GM23338 (cell line): ENCODE measurements around the gene RASSF1.

ENCODE experiments used
- CREB1 ChIP-seq: fragments of 250-450 bp; sonication (Bioruptor Pico); IDR thresholded peaks from 2 replicates; pipeline ENCODE4 v1.5.0; 2020; ENCODE audit warnings: low read depth, mild to moderate bottlenecking, moderate library complexity
- CTCF ChIP-seq, 2 experiments: fragments of 200-600 bp in 1 of 2; sonication (generic) in 1 of 2; conservative IDR thresholded peaks; 2 replicates each; pipeline versions ENCODE4 v1.5.1 to v1.6.1; 2016 to 2017; ENCODE audit warnings: antibody characterized with exemption in 2 of 2, low read depth in 2 of 2, mild to moderate bottlenecking in 2 of 2, moderate library complexity in 1 of 2
- ETS1 ChIP-seq: IDR thresholded peaks from 2 replicates; pipeline ENCODE4 v1.6.1; 2016; ENCODE audit warnings: antibody characterized with exemption
- EZH2 ChIP-seq: fragments of 200-600 bp; sonication (generic); IDR thresholded peaks from one replicate; pipeline ENCODE4 v1.8.0; 2017; ENCODE audit warnings: antibody characterized with exemption, mild to moderate bottlenecking, low read depth; ENCODE audit not compliant: unreplicated experiment
- EZH2phosphoT487 ChIP-seq: fragments of 200-600 bp; sonication (generic); IDR thresholded peaks from one replicate; pipeline ENCODE4 v1.8.1; 2018; ENCODE audit warnings: antibody characterized with exemption; ENCODE audit not compliant: unreplicated experiment
- JUNB ChIP-seq: IDR thresholded peaks from one replicate; pipeline ENCODE4 v1.6.1; 2016; ENCODE audit warnings: antibody characterized with exemption; ENCODE audit not compliant: unreplicated experiment
- POLR2AphosphoS5 ChIP-seq: IDR thresholded peaks from 2 replicates; pipeline ENCODE4 v1.6.1; 2016; ENCODE audit warnings: antibody characterized with exemption, low read depth
- REST ChIP-seq: IDR thresholded peaks from one replicate; pipeline ENCODE4 v1.6.1; 2018; ENCODE audit warnings: antibody characterized with exemption; ENCODE audit not compliant: unreplicated experiment
- ZNF114 ChIP-seq: fragments of 250-450 bp; sonication (Bioruptor Pico); IDR thresholded peaks from 2 replicates; pipeline ENCODE4 v1.5.0; 2020; ENCODE audit warnings: mild to moderate bottlenecking, moderate library complexity
- ZNF462 ChIP-seq: fragments of 250-450 bp; sonication (Bioruptor Pico); IDR thresholded peaks from 2 replicates; pipeline ENCODE4 v1.5.0; 2020; ENCODE audit warnings: mild to moderate bottlenecking, moderate library complexity

- TF ChIP-seq CTCF (conservative IDR thresholded peaks at IDR 0.05; ENCODE audit: low read depth in 2 of 2), result no peak
- TF ChIP-seq REST, result no peak
- TF ChIP-seq EZH2, result no peak
- TF ChIP-seq EZH2phosphoT487, result no peak
- no peak for TF ChIP-seq ZNF462 (CRISPR knock-in tag)
- TF ChIP-seq POLR2AphosphoS5, result no peak
- TF ChIP-seq CREB1 (CRISPR knock-in tag), result no peak
- TF ChIP-seq JUNB, result no peak
- no peak for TF ChIP-seq ETS1
- no peak for TF ChIP-seq ZNF114
Measured at GRCh38 chr3:50304601-50305000, 36.0 kb downstream of the RASSF1 start.
